Gastroesophageal sphincter (tissue), 3 donors: Measurements from ENCODE around the gene BCR.

Experiments
- POLR2A ChIP-seq, 2 donors: fragments of 450-650 bp; IDR thresholded peaks; one replicate each; pipeline ENCODE4 v1.6.1; 2017; ENCODE audit warnings: antibody characterized with exemption in 2 of 2, mild to moderate bottlenecking in 2 of 2, moderate library complexity in 1 of 2
- POLR2AphosphoS5 ChIP-seq: sonication (generic); formaldehyde crosslinking; IDR thresholded peaks from one replicate; pipeline ENCODE4 v1.6.1; 2017; ENCODE audit warnings: antibody characterized with exemption
- TF ChIP-seq, protein P1 (sequence below), 4 experiments: fragments of 200-600 bp in 2 of 4; fragments of 450-650 bp in 2 of 4; sonication (generic) in 1 of 4; IDR thresholded peaks; one replicate each; pipeline ENCODE4 v1.5.1; 2017 to 2019; ENCODE audit warnings: antibody characterized with exemption in 4 of 4, mild to moderate bottlenecking in 2 of 4, moderate library complexity in 2 of 4

DNA sequence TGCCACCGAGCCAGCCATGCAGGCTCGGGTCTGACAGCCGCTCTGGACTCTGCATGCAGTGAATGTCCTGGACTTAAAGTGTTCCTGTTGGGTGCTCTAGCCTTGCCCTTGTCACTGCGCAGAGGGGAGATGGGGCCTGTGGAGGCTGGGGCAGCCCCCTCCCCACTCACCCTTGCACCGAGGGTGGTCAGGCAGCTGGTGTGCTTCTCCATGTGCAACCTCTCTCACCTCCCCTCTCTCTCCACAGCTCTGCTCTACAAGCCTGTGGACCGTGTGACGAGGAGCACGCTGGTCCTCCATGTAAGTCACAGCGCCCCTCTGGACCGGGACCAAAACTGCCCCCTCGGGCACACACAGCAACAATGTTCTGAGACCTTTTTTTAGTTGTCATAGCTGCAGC is 92.5 kb downstream of the BCR start:
- TF ChIP-seq, protein P1, sequence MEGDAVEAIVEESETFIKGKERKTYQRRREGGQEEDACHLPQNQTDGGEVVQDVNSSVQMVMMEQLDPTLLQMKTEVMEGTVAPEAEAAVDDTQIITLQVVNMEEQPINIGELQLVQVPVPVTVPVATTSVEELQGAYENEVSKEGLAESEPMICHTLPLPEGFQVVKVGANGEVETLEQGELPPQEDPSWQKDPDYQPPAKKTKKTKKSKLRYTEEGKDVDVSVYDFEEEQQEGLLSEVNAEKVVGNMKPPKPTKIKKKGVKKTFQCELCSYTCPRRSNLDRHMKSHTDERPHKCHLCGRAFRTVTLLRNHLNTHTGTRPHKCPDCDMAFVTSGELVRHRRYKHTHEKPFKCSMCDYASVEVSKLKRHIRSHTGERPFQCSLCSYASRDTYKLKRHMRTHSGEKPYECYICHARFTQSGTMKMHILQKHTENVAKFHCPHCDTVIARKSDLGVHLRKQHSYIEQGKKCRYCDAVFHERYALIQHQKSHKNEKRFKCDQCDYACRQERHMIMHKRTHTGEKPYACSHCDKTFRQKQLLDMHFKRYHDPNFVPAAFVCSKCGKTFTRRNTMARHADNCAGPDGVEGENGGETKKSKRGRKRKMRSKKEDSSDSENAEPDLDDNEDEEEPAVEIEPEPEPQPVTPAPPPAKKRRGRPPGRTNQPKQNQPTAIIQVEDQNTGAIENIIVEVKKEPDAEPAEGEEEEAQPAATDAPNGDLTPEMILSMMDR (IDR thresholded peaks at IDR 0.05): no peak
- TF ChIP-seq POLR2A (IDR thresholded peaks at IDR 0.05) (no peak), POLR2AphosphoS5 (no peak)
